ENCODE results near the gene BMP7.

BMP7 gene

GRCh38 chr20:57145089-57145631 is 121.3 kb downstream of the BMP7 start:
- DNase-seq (ENCODE audit: low spot score), result no peak

GRCh38 chr20:57143173-57143572 is 123.3 kb downstream of the BMP7 start:
- no peak for DNase-seq (ENCODE audit: low spot score)

DNA sequence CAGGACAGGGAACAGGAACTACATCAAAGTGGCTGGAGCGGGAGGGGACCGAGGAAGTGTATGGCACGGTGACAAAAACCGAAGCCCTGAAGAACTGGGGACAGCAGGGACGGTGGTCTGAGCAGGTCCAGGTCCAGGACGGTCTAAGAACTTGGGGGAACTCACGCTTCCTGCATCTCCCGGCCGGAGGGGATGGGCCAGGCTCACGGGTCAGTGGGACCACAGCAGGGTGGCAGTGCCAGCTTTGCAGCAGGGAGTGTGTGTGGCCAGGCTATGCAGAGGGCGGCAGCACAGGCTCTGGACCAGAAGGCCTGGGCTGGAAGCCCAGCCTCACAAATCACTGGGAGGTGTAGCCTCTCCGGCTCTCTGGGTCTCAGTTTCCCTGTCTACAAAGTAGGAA is 123.8 kb downstream of the BMP7 start:
- DNase-seq (ENCODE audit: low spot score), result no peak

GRCh38 chr20:57141492-57141891 is 124.9 kb downstream of the BMP7 start:
- DNase-seq (ENCODE audit: low spot score), result no peak

GRCh38 chr20:57140416-57140965 is 126.0 kb downstream of the BMP7 start:
- no peak for DNase-seq (ENCODE audit: low spot score)

DNA sequence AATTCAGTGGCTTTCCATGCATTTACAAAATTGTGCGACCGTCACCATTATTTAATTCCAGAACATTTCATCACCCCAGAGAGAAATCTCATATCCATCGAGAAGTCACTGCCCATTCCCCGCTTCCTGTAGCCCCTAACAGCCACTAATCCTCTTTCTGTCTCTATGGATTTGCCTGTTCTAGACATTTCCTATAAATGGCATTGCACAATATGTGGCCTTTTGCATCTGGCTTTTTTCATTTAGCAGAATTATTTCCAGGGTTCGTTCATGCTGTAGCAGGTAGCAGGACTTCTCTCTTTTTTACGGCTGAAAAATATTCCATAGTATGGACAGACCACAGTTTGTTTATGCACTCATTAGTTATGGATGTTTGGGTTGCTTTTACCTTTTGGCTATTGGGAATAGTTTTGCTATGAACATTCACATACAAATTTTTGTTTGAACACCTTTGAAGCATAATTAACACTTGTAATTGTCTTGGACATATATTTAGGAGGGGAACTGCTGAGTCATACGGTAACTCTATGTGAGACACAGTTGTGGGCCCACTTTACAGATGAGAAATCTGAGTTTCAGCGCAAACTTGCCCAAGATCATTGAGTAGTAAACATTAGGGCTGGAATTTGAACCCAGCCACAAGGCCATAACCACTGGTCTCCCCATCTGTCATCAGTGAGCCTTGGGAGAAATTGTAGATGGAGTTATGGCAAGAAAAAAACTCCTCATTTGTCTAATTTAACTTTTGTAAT is 126.9 kb downstream of the BMP7 start:
- DNase-seq (ENCODE audit: low spot score), result no peak

DNA sequence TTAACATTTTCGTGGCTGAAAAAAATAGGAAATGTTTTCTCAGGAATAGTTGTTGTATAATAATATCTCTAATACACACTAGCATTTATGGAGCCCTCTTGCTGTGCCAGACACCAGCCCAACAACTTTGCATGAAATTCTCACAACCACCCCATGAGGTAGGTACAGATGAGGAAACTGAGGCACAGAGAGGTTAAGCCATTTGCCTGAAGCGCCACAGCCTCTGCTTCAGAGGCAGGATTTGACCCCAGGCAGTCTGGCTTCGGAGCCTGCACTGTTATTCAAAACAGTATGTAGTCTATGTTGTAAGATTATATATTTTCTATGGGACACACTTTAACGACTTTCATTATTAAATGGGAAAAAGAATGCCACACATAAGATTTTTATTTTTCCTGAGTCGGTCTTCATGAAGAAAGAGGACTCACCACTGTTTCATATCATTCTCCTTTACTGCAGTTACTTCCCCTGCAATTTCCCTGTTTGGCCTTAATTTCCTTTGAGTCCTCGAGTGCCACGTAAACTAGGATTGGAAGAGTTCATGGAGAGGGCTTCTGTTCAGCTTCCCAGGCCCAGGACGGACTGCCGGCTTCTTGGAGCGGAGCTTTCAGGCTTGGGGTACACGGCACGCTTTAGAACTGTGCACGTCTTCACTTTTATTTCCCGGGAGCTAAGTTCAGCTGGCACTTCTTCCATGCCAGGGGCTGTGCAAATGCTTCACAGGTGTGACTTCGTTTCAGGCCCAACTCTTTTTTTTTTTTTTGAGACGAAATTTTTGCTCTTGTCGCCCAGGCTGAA is 128.0 kb downstream of the BMP7 start:
- no peak for DNase-seq (ENCODE audit: low spot score)

DNA sequence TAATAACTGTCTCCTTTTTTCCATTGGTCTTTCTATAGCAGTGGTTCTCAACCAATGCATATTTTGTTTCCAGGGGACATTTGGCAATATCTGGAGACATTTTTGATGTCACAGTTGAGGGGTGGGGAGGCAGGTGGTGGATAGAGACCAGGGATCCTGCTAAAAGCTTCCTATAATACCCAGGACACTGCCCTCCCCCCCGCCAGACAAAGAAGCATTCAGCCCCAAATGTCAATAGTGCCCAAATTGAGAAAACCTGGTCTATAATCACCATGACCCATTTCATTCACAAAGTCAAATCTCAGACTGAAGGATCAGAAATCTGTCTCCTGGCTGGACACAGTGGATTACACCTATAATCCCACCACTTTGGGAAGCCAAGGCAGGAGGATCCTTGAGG is 128.8 kb downstream of the BMP7 start:
- no peak for DNase-seq (ENCODE audit: low spot score)

- DNase-seq (ENCODE audit: low spot score), result no peak
Measured at GRCh38 chr20:57136734-57137133, 129.7 kb downstream of the BMP7 start.

GRCh38 chr20:57135875-57136274 is 130.6 kb downstream of the BMP7 start:
- no peak for DNase-seq (ENCODE audit: low spot score)

DNA sequence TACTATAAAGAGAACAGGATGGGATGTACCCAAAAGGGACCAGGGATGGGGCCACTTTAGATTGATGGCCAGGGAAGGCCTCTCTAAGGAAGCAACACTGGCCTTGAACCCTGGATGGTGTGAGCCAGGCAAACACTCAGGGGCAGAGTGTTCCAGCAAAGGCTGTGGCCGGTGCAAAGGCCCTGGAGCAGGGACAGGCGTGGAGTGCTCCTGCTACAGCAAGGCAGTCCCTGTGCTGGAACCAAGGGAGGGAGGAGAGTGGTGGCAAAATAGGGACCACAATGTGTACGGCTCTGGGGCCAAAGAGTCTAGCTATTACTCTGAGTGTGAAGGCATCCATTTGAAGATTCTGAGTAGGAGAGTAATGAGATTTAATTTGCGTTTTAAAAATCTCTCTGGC is 131.6 kb downstream of the BMP7 start:
- DNase-seq (ENCODE audit: low spot score), result no peak

DNA sequence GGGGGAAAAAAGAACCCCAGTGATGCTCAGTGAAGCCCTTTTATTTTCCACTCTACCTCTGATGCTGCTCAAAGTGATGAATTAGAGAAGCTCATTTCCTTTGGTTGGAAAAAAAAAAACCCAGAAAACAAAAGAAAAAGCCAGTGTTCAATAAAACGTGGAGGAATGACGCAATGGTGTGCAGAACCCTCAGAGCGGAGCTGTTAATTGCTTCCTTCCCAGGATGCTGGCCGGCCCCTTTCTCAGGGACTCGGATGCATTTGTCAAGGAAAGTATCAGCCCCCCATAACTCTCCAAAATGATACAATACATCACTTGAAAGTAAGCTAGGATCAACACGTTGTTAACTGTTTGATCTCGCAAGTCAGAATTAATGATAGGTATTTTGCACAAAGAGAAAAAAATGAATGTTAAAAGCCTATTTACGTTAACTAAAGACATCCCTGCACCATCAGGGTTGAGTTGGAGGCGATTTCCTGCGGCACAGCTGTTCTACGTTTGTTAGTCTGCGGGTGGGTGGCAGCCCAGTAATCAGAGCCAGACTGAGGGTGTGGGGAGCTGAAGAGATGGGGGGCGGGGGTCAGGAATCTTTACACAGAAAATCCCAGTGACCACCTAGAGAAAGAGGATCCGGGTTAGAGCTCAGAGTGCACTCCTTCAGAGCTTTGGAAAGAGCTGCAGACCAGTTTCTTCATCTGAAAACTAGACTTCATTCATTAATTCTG is 132.4 kb downstream of the BMP7 start:
- DNase-seq (ENCODE audit: low spot score), result no peak

- no peak for DNase-seq (ENCODE audit: low spot score)
Measured at GRCh38 chr20:57131601-57132391, 134.6 kb downstream of the BMP7 start.

DNA sequence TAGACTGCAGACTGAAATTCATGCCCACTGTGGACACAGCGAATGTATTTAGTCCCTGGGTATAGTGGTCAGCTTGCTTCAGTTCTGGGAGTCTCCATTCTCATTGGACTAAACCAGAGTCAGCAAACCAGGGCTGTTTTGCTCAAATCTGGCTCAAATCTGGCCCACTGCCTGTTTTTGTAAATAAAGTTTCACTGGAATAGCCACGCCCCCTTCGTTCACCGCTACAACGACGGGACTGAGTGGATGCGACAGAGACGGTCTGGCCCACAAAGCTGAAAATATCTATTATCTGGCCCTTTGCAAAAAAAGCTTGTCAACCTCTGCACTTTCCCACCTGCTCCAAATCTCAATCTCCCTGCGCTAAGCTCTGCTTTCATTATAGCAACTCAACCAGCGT is 135.4 kb downstream of the BMP7 start:
- no peak for DNase-seq (ENCODE audit: low spot score)

DNA sequence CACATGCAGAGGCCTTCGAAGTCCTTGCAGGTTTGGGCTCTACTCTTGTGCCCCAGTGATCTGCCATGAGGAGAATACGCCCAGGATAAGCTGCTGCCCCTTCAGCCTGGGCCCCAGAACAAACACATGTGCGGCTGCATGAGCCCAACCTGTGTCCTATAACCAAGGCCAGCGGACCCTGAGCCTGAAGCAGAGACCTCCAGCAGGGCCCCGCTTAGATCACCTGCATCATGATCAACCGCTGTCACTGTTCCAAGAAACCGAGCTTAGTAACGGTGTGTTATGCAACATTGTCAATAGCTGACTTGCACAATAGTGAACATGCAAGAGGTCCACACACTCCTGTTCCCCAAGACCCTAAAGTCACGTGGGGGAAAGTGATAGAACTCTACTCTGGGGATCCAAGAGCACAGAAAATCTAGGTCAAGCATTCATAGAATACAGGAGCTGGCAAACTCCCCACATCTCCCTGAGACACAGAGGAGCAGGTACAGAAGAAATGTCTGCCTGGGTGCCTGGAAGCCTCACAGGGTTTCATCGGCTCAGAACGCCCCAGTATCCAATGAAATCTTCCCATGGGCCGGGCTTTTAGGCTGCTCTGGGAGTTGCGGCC is 136.2 kb downstream of the BMP7 start:
- DNase-seq (ENCODE audit: low spot score), result no peak

GRCh38 chr20:57129303-57129702 is 137.1 kb downstream of the BMP7 start:
- no peak for DNase-seq (ENCODE audit: low spot score)

DNA sequence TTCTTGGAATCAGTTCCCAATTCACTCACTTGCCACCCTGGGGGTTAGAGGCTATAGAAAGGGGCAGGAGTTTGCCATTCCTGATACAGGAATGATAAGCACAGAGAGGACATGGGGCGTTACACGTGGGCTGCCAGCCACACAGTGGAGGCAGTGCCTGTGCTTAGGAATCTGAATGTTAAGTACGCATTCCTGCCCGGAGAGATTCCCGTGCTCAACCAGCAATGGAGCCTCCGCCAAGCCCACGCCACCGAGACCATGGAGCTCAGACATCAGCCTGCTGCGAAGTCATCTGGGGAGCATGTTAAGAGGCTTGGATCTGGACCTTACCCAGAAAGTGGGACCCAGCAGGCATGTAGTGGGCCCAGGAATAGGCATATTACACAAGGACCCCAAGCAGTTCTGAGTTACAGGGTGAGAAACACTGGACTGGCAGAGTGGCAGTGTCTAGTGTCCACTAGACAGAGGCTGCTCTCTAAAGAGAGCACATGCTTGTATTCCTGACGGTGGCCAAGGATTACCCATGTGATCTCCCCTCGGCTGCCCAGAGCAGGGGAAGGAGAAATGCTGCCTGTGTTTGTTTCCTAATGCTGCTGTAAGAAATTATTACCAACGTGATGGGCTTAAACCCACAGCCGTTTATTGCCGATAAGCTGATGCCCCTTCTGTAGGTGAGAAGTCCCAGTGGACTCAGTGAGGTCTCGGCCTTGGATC is 138.2 kb downstream of the BMP7 start:
- DNase-seq (ENCODE audit: low spot score), result no peak

GRCh38 chr20:57126481-57127092 is 139.9 kb downstream of the BMP7 start:
- no peak for DNase-seq (ENCODE audit: low spot score)

DNA sequence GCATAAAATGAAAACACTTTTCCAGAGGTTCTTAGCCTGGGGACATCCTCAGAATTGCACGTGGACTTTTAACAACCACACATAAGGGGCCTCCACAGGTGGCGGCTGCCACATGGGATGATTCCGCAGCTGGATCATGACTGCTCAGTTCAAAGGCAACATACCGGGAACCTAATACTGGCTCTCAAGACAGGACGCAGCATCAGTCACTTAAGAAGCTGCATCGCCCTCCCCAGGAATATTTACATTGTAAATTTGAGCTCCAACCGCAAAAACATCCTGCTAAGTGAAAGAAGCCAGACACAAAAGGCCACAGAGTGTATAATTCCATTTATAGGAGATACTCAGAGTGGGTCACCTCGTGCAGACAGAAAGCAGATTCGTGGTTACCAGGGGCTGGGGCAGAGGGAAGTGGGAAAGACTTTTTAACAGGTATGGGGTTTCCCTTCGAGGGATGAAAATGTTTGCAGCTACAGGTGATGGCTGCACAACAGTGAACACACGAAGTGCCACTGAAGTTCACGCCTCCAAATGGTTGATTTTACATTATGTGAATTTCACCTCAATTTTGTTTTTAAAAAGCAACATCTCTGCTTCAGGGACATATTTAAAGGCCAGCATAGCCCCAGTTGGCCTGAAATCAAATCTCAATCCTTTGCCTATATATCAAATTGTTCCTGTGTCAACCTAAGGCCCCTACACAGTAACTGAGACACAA is 141.5 kb downstream of the BMP7 start:
- DNase-seq (ENCODE audit: low spot score), result no peak

All from SW480 (cell line).